ENCODE measurements around the gene MASP2. TPM values are rescaled to one million over a fixed set of nuclear protein-coding genes. Genes with fewer than 3 reads are reported as not detected.

MASP2 gene
- polyA plus RNA-seq, 1 of the 3 experiments (the other 2 are of a cell fraction) = not detected

DNA sequence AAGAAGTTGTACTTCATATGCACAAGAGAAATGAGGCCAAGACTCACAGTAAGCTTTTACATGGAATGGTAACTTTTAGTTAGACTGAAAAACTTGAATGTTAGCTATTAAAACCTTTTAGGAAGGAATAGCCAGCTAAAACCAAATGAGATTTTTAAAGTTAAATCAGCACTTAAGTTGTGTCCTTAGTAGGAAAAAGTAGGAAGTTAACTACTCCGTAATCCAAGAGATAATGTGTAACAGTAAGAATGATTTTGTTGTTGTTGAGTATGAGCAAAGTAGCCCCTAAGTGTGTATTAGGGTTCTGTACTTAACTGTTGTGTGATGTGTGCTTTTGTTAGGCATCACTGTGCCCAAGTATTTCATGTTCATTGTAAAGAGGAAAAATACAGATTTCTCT lies 21.4 kb downstream of the MASP2 start:
- ChIA-PET POLR2A (no interaction called here), CTCF (interaction anchor here (1.0 kb wide), 1 partner anchor 12 kb away, joined by 3 read pairs; no protein-coding TSS in a partner anchor)
- no peaks in the 10 kb centered on the region for H3K9me2 ChIP-seq
- peaks cover 63 to 66% of the 10 kb centered on the region in 2 experiments for H3K36me3 ChIP-seq (replicated peaks in 1 of 2; ENCODE audit: control insufficient read depth in 1 of 2, insufficient read depth in 2 of 2, low read length in 1 of 2)
- H3K9me3 ChIP-seq = no peaks in the 10 kb centered on the region
- H2AFZ ChIP-seq (ENCODE audit: low read depth) = no peak overlapping the region
- H3K4me2 ChIP-seq = no peak overlapping the region
- 91% methylated on average over 1 of the region's 1 CpG for WGBS (ENCODE audit: low lambda C conversion rate)
- H4K20me1 ChIP-seq (ENCODE audit: insufficient read depth) = peaks cover 18% of the 10 kb centered on the region
- no peak overlapping the region for H3K9ac ChIP-seq
- DNase-seq = no peak
- no peaks in the 10 kb centered on the region for H3K27me3 ChIP-seq (ENCODE audit: insufficient read depth)
- H3K27ac ChIP-seq (ENCODE audit: low read depth in 2 of 2, low read length in 1 of 2) = no peak overlapping the region
- H3F3A ChIP-seq (replicated peaks; ENCODE audit: insufficient read depth) = peaks cover 26% of the 10 kb centered on the region
- peaks cover 8% of the 10 kb centered on the region; the same call in 1 of the 2 replicates for H3K79me2 ChIP-seq (ENCODE audit: insufficient read depth)
- H3K4me3 ChIP-seq (ENCODE audit: low read depth in 2 of 2, low read length in 1 of 2) = no peak overlapping the region
- H3K4me1 ChIP-seq (ENCODE audit: control insufficient read depth in 1 of 2, insufficient read depth in 2 of 2, low read depth in 1 of 2, low read length in 1 of 2) = no peaks in the 10 kb centered on the region
- TF ChIP-seq GATA2 (CRISPR knock-in tag; IDR thresholded peaks at IDR 0.05) (no peak), YY1 (IDR thresholded peaks at IDR 0.05; ENCODE audit: low read depth) (no peak), SIN3A (IDR thresholded peaks at IDR 0.05; ENCODE audit: borderline replicate concordance, low read depth, low read length) (no peak), NFIC (IDR thresholded peaks at IDR 0.05; ENCODE audit: borderline replicate concordance) (no peak), MXI1 (IDR thresholded peaks at IDR 0.05; ENCODE audit: low read depth, low read length) (no peak), RXRA (IDR thresholded peaks at IDR 0.05; ENCODE audit: borderline replicate concordance, low read depth) (no peak)
- TF ChIP-seq, protein P1, sequence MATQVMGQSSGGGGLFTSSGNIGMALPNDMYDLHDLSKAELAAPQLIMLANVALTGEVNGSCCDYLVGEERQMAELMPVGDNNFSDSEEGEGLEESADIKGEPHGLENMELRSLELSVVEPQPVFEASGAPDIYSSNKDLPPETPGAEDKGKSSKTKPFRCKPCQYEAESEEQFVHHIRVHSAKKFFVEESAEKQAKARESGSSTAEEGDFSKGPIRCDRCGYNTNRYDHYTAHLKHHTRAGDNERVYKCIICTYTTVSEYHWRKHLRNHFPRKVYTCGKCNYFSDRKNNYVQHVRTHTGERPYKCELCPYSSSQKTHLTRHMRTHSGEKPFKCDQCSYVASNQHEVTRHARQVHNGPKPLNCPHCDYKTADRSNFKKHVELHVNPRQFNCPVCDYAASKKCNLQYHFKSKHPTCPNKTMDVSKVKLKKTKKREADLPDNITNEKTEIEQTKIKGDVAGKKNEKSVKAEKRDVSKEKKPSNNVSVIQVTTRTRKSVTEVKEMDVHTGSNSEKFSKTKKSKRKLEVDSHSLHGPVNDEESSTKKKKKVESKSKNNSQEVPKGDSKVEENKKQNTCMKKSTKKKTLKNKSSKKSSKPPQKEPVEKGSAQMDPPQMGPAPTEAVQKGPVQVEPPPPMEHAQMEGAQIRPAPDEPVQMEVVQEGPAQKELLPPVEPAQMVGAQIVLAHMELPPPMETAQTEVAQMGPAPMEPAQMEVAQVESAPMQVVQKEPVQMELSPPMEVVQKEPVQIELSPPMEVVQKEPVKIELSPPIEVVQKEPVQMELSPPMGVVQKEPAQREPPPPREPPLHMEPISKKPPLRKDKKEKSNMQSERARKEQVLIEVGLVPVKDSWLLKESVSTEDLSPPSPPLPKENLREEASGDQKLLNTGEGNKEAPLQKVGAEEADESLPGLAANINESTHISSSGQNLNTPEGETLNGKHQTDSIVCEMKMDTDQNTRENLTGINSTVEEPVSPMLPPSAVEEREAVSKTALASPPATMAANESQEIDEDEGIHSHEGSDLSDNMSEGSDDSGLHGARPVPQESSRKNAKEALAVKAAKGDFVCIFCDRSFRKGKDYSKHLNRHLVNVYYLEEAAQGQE (IDR thresholded peaks at IDR 0.05; ENCODE audit: low read depth, low read length) = no peak
- TF ChIP-seq, protein P2, sequence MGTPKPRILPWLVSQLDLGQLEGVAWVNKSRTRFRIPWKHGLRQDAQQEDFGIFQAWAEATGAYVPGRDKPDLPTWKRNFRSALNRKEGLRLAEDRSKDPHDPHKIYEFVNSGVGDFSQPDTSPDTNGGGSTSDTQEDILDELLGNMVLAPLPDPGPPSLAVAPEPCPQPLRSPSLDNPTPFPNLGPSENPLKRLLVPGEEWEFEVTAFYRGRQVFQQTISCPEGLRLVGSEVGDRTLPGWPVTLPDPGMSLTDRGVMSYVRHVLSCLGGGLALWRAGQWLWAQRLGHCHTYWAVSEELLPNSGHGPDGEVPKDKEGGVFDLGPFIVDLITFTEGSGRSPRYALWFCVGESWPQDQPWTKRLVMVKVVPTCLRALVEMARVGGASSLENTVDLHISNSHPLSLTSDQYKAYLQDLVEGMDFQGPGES (IDR thresholded peaks at IDR 0.05; ENCODE audit: low read depth, low read length) = no peak
- TF ChIP-seq, protein P3, sequence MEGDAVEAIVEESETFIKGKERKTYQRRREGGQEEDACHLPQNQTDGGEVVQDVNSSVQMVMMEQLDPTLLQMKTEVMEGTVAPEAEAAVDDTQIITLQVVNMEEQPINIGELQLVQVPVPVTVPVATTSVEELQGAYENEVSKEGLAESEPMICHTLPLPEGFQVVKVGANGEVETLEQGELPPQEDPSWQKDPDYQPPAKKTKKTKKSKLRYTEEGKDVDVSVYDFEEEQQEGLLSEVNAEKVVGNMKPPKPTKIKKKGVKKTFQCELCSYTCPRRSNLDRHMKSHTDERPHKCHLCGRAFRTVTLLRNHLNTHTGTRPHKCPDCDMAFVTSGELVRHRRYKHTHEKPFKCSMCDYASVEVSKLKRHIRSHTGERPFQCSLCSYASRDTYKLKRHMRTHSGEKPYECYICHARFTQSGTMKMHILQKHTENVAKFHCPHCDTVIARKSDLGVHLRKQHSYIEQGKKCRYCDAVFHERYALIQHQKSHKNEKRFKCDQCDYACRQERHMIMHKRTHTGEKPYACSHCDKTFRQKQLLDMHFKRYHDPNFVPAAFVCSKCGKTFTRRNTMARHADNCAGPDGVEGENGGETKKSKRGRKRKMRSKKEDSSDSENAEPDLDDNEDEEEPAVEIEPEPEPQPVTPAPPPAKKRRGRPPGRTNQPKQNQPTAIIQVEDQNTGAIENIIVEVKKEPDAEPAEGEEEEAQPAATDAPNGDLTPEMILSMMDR (IDR thresholded peaks at IDR 0.05) = no peak

DNA sequence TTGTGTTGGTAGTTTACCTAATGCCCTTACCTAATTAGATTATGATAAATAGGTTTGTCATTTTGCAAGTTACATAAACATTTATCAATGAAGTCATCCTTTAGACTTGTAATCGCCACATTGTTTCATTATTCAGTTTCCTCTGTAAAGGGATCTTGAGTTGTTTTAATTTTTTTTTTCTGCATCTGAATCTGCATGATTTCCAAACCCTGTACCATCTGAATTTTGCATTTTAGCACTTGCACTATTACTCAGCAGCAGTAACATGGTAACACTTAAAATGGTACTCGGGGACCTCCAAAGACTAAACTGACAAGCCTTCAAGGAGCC lies 22.2 kb downstream of the MASP2 start:
- DNase-seq = no peak
- Histone ChIP-seq H3K27ac (ENCODE audit: low read depth in 2 of 2, low read length in 1 of 2) (no peak overlapping the region; a peak in 1 of 4 replicates), H3K36me3 (replicated peaks in 1 of 2; ENCODE audit: control insufficient read depth in 1 of 2, insufficient read depth in 2 of 2, low read length in 1 of 2) (peaks cover 68 to 72% of the 10 kb centered on the region in 2 experiments), H3K9me2 (no peaks in the 10 kb centered on the region), H2AFZ (ENCODE audit: low read depth) (no peak overlapping the region), H3K4me1 (ENCODE audit: control insufficient read depth in 1 of 2, insufficient read depth in 2 of 2, low read depth in 1 of 2, low read length in 1 of 2) (no peaks in the 10 kb centered on the region), H3K4me2 (no peak overlapping the region), H3K4me3 (ENCODE audit: low read depth in 2 of 2, low read length in 1 of 2) (no peak overlapping the region), H3K79me2 (ENCODE audit: insufficient read depth) (peaks cover 16% of the 10 kb centered on the region; the same call in 1 of the 2 replicates), H3K9ac (no peak overlapping the region), H3F3A (replicated peaks; ENCODE audit: insufficient read depth) (peaks cover 30% of the 10 kb centered on the region), H4K20me1 (ENCODE audit: insufficient read depth) (peaks cover 18% of the 10 kb centered on the region), H3K27me3 (ENCODE audit: insufficient read depth) (no peaks in the 10 kb centered on the region), H3K9me3 (no peaks in the 10 kb centered on the region)
- ChIA-PET POLR2A (no interaction called here), CTCF (interaction anchor here (0.7 kb wide), 1 partner anchor 12 kb away, joined by 3 read pairs; no protein-coding TSS in a partner anchor)
- WGBS (ENCODE audit: low lambda C conversion rate) = 98% methylated on average over 2 of the region's 2 CpGs
- TF ChIP-seq POLR2AphosphoS5 (IDR thresholded peaks at IDR 0.05; ENCODE audit: low read depth, low read length) (no peak), RFX5 (IDR thresholded peaks at IDR 0.05; ENCODE audit: low read length) (no peak), CHD2 (IDR thresholded peaks at IDR 0.05; ENCODE audit: low read length, partially characterized antibody) (no peak), SIN3A (IDR thresholded peaks at IDR 0.05; ENCODE audit: borderline replicate concordance, low read depth, low read length) (no peak), TCF12 (IDR thresholded peaks at IDR 0.05) (no peak), RAD21 (IDR thresholded peaks at IDR 0.05; ENCODE audit: low read length) (no peak), GATA2 (CRISPR knock-in tag; IDR thresholded peaks at IDR 0.05) (no peak), YY1 (IDR thresholded peaks at IDR 0.05; ENCODE audit: low read depth) (no peak), ELF1 (IDR thresholded peaks at IDR 0.05) (no peak), MEF2A (IDR thresholded peaks at IDR 0.05; ENCODE audit: borderline replicate concordance, low read depth) (no peak), TEAD4 (IDR thresholded peaks at IDR 0.05; ENCODE audit: borderline replicate concordance, insufficient read depth) (no peak)
- TF ChIP-seq, protein P4, sequence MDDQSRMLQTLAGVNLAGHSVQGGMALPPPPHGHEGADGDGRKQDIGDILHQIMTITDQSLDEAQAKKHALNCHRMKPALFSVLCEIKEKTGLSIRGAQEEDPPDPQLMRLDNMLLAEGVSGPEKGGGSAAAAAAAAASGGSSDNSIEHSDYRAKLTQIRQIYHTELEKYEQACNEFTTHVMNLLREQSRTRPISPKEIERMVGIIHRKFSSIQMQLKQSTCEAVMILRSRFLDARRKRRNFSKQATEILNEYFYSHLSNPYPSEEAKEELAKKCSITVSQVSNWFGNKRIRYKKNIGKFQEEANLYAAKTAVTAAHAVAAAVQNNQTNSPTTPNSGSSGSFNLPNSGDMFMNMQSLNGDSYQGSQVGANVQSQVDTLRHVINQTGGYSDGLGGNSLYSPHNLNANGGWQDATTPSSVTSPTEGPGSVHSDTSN (IDR thresholded peaks at IDR 0.05) = no peak

Data from SK-N-SH (cell line).